CD8-positive, alpha-beta memory T cell (primary cell): ENCODE data around the gene GXYLT2. TPM values are rescaled to one million over a fixed set of nuclear protein-coding genes. Genes with fewer than 3 reads are reported as not detected.

Source experiments
- CTCF ChIA-PET: fragments of 350-600 bp; sonication (Branson Sonifier 250); formaldehyde crosslinking; loops from one replicate; lab custom pipeline; 2021; ENCODE audit warnings: antibody characterized with exemption; lab: Charles Lee
- POLR2A ChIA-PET: fragments of 350-600 bp; sonication (Branson Sonifier 250); formaldehyde crosslinking; loops from one replicate; lab custom pipeline; 2021; ENCODE audit warnings: antibody characterized with exemption; lab: Charles Lee
- DNase-seq, 5 donors: peaks; one replicate each; pipeline versions ENCODE4 v3.0.0 to v3.0.0-alpha.2; 2020 to 2022; ENCODE audit warnings: mixed read lengths in 1 of 5
- H3K27ac ChIP-seq: one replicate; pipeline ENCODE4 v1.7.0; 2013; ENCODE audit warnings: low read depth, mild to moderate bottlenecking, low read length, moderate library complexity
- H3K27me3 ChIP-seq: 2 replicates; pipeline ENCODE4 v1.7.0; 2013; ENCODE audit warnings: low read length, mild to moderate bottlenecking; ENCODE audit not compliant: insufficient read depth, poor library complexity, severe bottlenecking
- H3K36me3 ChIP-seq: 2 replicates; pipeline ENCODE4 v1.7.0; 2013; ENCODE audit warnings: mild to moderate bottlenecking, low read length, moderate library complexity; ENCODE audit not compliant: insufficient read depth
- H3K4me1 ChIP-seq: 2 replicates; pipeline ENCODE4 v1.7.0; 2013; ENCODE audit warnings: mild to moderate bottlenecking, low read length, moderate library complexity; ENCODE audit not compliant: insufficient read depth
- H3K4me3 ChIP-seq: 2 replicates; pipeline ENCODE4 v1.7.0; 2013; ENCODE audit warnings: mild to moderate bottlenecking, low read length
- H3K9me3 ChIP-seq: 2 replicates; pipeline ENCODE4 v1.7.0; 2013; ENCODE audit warnings: mild to moderate bottlenecking, low read length
- H3K27ac Mint-ChIP-seq, 8 donors: one replicate each; pipeline ENCODE4 v1.8.0; 2020 to 2021; ENCODE audit warnings: mixed read lengths in 8 of 8, mild to moderate bottlenecking in 6 of 8, inconsistent platforms in 3 of 8, moderate library complexity in 3 of 8
- H3K27me3 Mint-ChIP-seq, 2 donors: one replicate each; pipeline ENCODE4 v1.8.0; 2020 to 2021; ENCODE audit warnings: mixed read lengths in 2 of 2, mild to moderate bottlenecking in 1 of 2, moderate library complexity in 1 of 2
- H3K36me3 Mint-ChIP-seq, 3 donors: one replicate each; pipeline ENCODE4 v1.8.0; 2020 to 2021; ENCODE audit warnings: mixed read lengths in 3 of 3, inconsistent platforms in 1 of 3, mild to moderate bottlenecking in 1 of 3
- H3K4me1 Mint-ChIP-seq, 3 donors: one replicate each; pipeline ENCODE4 v1.8.0; 2020 to 2021; ENCODE audit warnings: mixed read lengths in 3 of 3, inconsistent platforms in 1 of 3, mild to moderate bottlenecking in 1 of 3
- H3K4me3 Mint-ChIP-seq, 7 donors: one replicate each; pipeline ENCODE4 v1.8.0; 2020 to 2021; ENCODE audit warnings: mixed read lengths in 7 of 7, mild to moderate bottlenecking in 6 of 7, moderate library complexity in 4 of 7, inconsistent platforms in 2 of 7
- H3K9me3 Mint-ChIP-seq, 5 donors: one replicate each; pipeline ENCODE4 v1.8.0; 2020 to 2022; ENCODE audit warnings: mixed read lengths in 5 of 5, mild to moderate bottlenecking in 3 of 5, moderate library complexity in 2 of 5, inconsistent platforms in 1 of 5
- polyA plus RNA-seq: library from polyadenylated mRNA; unstranded; fragments of 300-500 nt; fragmentation: Illumina TruSeq; gene quantifications from one replicate; pipeline ENCODE4 v1.2.3, GENCODE V29; 2021
- total RNA-seq, 2 experiments: library from RNA; stranded (reverse); gene quantifications; one replicate each; pipeline ENCODE4 v1.2.3, GENCODE V29; 2021

GXYLT2 gene
- total and polyA plus RNA-seq, 3 experiments from 2014 or later: not detected

DNA sequence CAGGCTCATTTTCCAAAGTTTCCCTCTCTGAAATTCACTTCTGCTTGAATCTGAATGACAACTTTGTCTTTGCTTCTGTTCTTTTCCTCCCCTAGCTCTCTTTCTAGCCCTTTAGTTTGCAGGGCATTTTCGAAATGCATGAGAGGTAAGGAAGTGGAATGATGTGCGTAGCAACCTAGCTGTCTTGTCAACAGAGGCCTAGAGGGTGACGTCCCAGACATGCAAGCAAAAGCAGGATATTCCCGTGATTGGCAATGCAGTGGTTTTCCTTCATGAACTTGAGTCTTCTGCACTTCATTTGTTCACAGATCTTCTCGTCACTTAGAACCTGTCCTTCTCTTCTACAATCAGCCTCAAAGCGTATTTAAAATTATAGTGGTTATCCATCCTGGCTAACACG lies 56.9 kb downstream of the GXYLT2 start:
- Mint-ChIP-seq H3K36me3 (no peaks in the 10 kb centered on the region), H3K27ac (no peak overlapping the region), H3K9me3 (peaks cover 0 to 2% (median 0%) of the 10 kb centered on the region in 5 donors), H3K4me1 (no peaks in the 10 kb centered on the region), H3K27me3 (peaks cover 0 to 2% of the 10 kb centered on the region in 2 donors), H3K4me3 (no peak overlapping the region)
- Histone ChIP-seq H3K9me3 (no peaks in the 10 kb centered on the region), H3K4me3 (no peak overlapping the region), H3K27me3 (no peaks in the 10 kb centered on the region), H3K36me3 (no peaks in the 10 kb centered on the region), H3K4me1 (no peaks in the 10 kb centered on the region), H3K27ac (no peak overlapping the region)
- DNase-seq: no peak
- POLR2A ChIA-PET: no interaction called here
- CTCF ChIA-PET: interaction anchor here (1.0 kb wide), 1 partner anchor 112 kb away, joined by 3 read pairs; no protein-coding TSS in a partner anchor

DNA sequence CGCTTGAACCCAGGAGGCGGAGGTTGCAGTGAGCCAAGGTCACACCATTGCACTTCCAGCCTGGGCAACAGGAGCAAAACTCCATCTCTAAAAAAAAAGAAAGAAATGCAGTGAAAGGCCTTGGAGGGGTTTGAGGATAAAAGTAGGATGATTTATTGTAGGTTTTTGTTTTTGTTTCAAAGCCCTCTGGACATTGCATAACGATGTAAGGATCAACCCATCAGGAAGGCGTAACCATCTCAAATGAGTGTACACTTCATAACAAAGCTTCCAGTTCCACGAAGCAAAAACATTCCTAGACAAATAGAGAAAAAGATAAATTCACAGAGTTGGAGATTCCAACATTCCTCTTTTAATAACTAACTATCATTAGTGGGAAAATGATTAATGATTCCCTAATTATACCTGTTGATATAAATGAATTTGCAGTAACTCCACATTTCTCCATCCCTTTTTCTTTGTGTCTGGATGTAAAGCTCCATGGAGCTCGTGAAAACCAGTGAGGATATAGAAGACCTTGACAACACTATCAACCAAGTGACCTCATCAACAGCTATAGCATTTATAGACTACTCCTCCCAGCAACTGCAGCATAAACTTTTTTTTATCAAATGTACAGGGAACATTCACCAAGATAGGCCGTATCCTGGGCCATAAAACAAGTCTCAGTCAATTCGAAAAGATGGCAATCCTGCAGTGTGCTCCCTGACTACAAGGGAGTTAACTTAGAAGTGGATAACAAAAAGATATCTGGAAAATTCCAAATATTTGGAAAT lies 60.1 kb downstream of the GXYLT2 start:
- Mint-ChIP-seq H3K36me3 (no peaks in the 10 kb centered on the region), H3K9me3 (peaks cover 0 to 2% (median 0%) of the 10 kb centered on the region in 5 donors), H3K4me1 (peaks cover 4 to 12% (median 11%) of the 10 kb centered on the region in 3 donors), H3K27ac (no peak overlapping the region), H3K27me3 (peaks cover 0 to 1% of the 10 kb centered on the region in 2 donors), H3K4me3 (no peak overlapping the region)
- no peak for DNase-seq
- ChIA-PET POLR2A (no interaction called here), CTCF (no interaction called here)
- Histone ChIP-seq H3K27ac (no peak overlapping the region), H3K4me1 (peaks cover 9% of the 10 kb centered on the region), H3K36me3 (no peaks in the 10 kb centered on the region), H3K27me3 (no peaks in the 10 kb centered on the region), H3K4me3 (no peak overlapping the region), H3K9me3 (no peaks in the 10 kb centered on the region)

DNA sequence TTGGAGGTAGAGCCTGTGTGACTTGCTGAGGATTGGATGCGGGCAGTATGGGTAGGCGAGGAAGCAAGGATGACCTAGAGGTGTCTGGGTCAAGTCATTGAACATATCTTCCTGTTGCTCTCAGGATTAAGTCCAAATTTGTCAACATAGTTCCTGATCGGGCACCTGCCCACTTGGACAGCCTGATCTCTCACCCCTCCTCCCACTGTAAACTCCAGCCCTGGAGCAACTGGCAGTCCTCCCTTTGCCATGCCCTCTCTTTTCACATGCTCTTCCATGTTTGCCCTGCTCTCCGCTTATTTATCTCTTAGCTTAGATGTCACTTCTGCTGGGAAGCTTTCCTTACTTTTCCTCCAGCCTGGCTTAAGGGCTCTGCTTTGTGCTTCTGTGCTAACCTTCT lies 61.2 kb downstream of the GXYLT2 start:
- Histone ChIP-seq H3K9me3 (no peaks in the 10 kb centered on the region), H3K36me3 (no peaks in the 10 kb centered on the region), H3K4me3 (no peak overlapping the region), H3K4me1 (peaks cover 9% of the 10 kb centered on the region), H3K27ac (no peak overlapping the region), H3K27me3 (no peaks in the 10 kb centered on the region)
- ChIA-PET POLR2A (no interaction called here), CTCF (no interaction called here)
- H3K36me3 Mint-ChIP-seq: no peaks in the 10 kb centered on the region
- no peak overlapping the region for H3K4me3 Mint-ChIP-seq
- no peak for DNase-seq
- peaks cover 4 to 12% (median 11%) of the 10 kb centered on the region in 3 donors for H3K4me1 Mint-ChIP-seq
- no peak overlapping the region for H3K27ac Mint-ChIP-seq
- H3K27me3 Mint-ChIP-seq: peaks cover 0 to 1% of the 10 kb centered on the region in 2 donors
- peaks cover 0 to 2% (median 0%) of the 10 kb centered on the region in 5 donors for H3K9me3 Mint-ChIP-seq

DNA sequence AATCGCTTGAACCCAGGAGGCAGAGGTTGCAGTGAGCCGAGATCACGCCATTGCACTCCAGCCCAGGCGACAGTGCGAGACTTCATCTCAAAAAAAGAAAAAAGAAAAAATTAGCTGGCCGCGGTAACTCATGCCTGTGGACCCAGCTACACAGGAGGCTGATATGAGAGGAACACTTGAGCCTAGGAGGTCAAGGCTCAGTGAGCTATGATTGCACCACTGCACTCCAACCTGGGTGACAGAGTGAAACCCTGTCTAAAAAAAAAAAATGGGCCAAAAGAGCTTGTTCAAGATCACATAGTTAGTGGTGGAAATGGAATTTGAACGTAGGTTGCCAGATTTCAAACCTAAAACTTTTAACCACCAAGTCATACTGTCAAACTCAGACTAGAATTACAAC lies 62.5 kb downstream of the GXYLT2 start:
- Mint-ChIP-seq H3K36me3 (no peaks in the 10 kb centered on the region), H3K9me3 (no peaks in the 10 kb centered on the region), H3K27me3 (peaks cover 0 to 1% of the 10 kb centered on the region in 2 donors), H3K27ac (no peak overlapping the region), H3K4me1 (peaks cover 4 to 12% (median 11%) of the 10 kb centered on the region in 3 donors), H3K4me3 (no peak overlapping the region)
- Histone ChIP-seq H3K36me3 (no peaks in the 10 kb centered on the region), H3K27ac (no peak overlapping the region), H3K27me3 (no peaks in the 10 kb centered on the region), H3K4me3 (no peak overlapping the region), H3K9me3 (no peaks in the 10 kb centered on the region), H3K4me1 (peaks cover 9% of the 10 kb centered on the region)
- POLR2A ChIA-PET: no interaction called here
- CTCF ChIA-PET: interaction anchor here (0.7 to 1.0 kb wide), 2 partner anchors 9 to 12 kb away, joined by 3 read pairs; no protein-coding TSS in a partner anchor
- no peak for DNase-seq

DNA sequence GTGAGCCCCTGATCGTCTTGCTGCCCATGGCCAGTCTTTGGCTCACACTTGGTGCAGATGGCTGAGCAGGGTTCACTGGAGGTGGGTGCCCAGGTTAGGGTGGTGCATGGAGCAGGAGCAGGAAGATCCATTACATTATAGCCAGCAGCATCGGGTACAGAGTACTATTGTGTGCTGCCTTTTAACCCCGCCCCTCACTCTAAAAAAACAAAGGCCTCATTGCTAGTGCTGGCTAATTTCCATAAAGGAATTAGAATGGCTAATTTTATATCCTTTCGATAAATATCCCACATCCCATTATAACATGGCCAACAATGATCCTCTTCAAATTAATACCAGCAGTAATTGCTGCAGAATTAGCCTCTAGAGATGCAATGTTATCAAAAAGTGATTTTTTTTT lies 63.0 kb downstream of the GXYLT2 start:
- DNase-seq: no peak
- Mint-ChIP-seq H3K36me3 (no peaks in the 10 kb centered on the region), H3K4me3 (no peak overlapping the region), H3K27me3 (peaks cover 0 to 2% of the 10 kb centered on the region in 2 donors), H3K27ac (no peak overlapping the region), H3K4me1 (peaks cover 4 to 12% (median 11%) of the 10 kb centered on the region in 3 donors), H3K9me3 (no peaks in the 10 kb centered on the region)
- POLR2A ChIA-PET: no interaction called here
- Histone ChIP-seq H3K9me3 (no peaks in the 10 kb centered on the region), H3K4me1 (peaks cover 9% of the 10 kb centered on the region), H3K36me3 (no peaks in the 10 kb centered on the region), H3K27ac (no peak overlapping the region), H3K4me3 (no peak overlapping the region), H3K27me3 (no peaks in the 10 kb centered on the region)
- CTCF ChIA-PET: interaction anchor here (0.7 to 1.0 kb wide), 2 partner anchors 8 to 13 kb away, joined by 3 read pairs; no protein-coding TSS in a partner anchor

DNA sequence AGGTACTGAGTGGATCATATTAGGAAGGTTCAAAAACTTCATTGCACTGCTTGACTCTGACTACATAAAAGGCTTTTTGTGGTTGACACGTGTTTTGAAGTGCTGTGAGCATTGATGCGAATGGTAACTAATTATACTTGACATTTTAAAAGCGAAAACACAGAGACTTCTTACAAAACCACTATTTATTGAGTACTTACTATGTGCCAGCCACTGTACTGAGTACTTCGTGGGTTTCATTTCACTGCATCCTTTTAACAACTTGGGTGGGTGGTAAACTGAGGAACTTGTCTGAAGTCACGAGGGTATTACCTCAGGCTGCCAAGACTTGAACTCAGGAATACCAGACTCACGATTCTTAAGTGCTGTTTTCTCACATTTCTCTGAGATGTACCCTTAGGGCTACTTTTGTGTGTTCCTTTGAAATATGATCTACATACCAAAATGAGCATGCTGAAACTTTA lies 63.4 kb downstream of the GXYLT2 start:
- POLR2A ChIA-PET: no interaction called here
- no peak overlapping the region for H3K27ac ChIP-seq
- H3K4me3 ChIP-seq: no peak overlapping the region
- H3K4me1 ChIP-seq: peaks cover 9% of the 10 kb centered on the region
- H3K27me3 Mint-ChIP-seq: peaks cover 0 to 5% of the 10 kb centered on the region in 2 donors
- H3K27ac Mint-ChIP-seq: no peak overlapping the region
- no peaks in the 10 kb centered on the region for H3K27me3 ChIP-seq
- H3K36me3 ChIP-seq: no peaks in the 10 kb centered on the region
- H3K4me3 Mint-ChIP-seq: peak overlapping the region in 1 of 7 donors; percentile 10
- peak in 1 of 5 donors; percentile 9 for DNase-seq
- no peaks in the 10 kb centered on the region for H3K9me3 ChIP-seq
- peaks cover 4 to 12% (median 11%) of the 10 kb centered on the region in 3 donors for H3K4me1 Mint-ChIP-seq
- H3K36me3 Mint-ChIP-seq: no peaks in the 10 kb centered on the region
- H3K9me3 Mint-ChIP-seq: no peaks in the 10 kb centered on the region
- CTCF ChIA-PET: no interaction called here

DNA sequence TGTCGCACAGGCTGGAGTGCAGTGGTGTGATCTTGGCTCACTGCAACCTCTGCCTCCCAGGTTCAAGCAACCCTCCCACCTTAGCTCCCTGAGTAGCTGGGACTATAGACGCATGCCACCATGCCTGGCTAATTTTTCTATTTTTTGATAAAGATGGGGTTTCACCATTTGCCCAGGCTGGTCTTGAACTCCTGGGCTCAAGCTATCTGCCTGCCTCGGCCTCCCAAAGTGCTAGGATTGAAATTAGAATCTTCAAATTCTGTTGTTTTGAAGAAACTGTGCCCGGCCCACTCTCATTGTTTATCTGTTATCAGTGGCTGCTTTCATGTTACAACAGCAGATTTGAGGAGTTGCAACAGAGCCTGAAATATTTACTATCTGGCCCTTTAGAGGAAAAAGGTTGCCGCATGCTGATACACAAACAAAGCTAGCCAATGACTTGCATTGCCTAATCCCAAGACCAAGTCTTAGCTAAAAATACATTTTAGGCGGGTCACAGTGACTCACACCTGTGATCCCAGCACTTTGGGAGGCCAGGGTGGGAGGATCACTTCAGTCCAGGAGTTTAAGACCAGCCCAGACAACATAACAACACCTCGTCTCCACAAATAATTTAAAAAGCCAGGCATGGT lies 65.6 kb downstream of the GXYLT2 start:
- Histone ChIP-seq H3K4me1 (peaks cover 9% of the 10 kb centered on the region), H3K27ac (no peak overlapping the region), H3K9me3 (no peaks in the 10 kb centered on the region), H3K36me3 (no peaks in the 10 kb centered on the region), H3K4me3 (no peak overlapping the region), H3K27me3 (no peaks in the 10 kb centered on the region)
- H3K36me3 Mint-ChIP-seq: no peaks in the 10 kb centered on the region
- no peak overlapping the region for H3K4me3 Mint-ChIP-seq
- CTCF ChIA-PET: no interaction called here
- H3K9me3 Mint-ChIP-seq: no peaks in the 10 kb centered on the region
- no peak overlapping the region for H3K27ac Mint-ChIP-seq
- peaks cover 4 to 12% (median 11%) of the 10 kb centered on the region in 3 donors for H3K4me1 Mint-ChIP-seq
- H3K27me3 Mint-ChIP-seq: peaks cover 0 to 3% of the 10 kb centered on the region in 2 donors
- POLR2A ChIA-PET: no interaction called here
- no peak for DNase-seq

DNA sequence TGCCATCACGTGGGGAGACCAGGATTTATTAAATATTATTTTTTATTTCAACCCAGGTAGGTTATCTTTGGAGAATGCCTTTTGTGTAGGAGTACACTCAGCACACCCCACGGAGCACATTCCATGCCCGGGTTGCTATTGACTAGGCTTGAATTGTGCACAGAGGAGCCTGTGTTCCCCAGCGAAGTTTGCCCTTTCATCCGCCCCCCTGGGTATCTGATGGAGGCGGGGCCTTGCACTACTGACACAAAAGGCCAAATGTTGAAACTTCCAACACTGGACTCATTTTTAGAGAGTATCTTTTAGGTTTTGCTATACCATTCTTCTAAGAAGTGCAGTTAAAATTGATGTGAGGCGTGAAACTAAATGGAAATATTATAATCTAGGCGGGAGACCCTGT lies 69.5 kb downstream of the GXYLT2 start:
- H3K4me1 Mint-ChIP-seq: peaks cover 5 to 23% (median 15%) of the 10 kb centered on the region in 3 donors
- no peak overlapping the region for H3K4me3 Mint-ChIP-seq
- H3K27me3 Mint-ChIP-seq: peaks cover 0 to 3% of the 10 kb centered on the region in 2 donors
- H3K36me3 ChIP-seq: no peaks in the 10 kb centered on the region
- POLR2A ChIA-PET: no interaction called here
- no peak overlapping the region for H3K4me3 ChIP-seq
- no peak overlapping the region for H3K27ac Mint-ChIP-seq
- H3K36me3 Mint-ChIP-seq: peaks cover 0 to 3% (median 0%) of the 10 kb centered on the region in 3 donors
- H3K9me3 ChIP-seq: no peaks in the 10 kb centered on the region
- no peak overlapping the region for H3K27ac ChIP-seq
- no peak for DNase-seq
- H3K27me3 ChIP-seq: no peaks in the 10 kb centered on the region
- H3K4me1 ChIP-seq: no peaks in the 10 kb centered on the region
- no peaks in the 10 kb centered on the region for H3K9me3 Mint-ChIP-seq
- CTCF ChIA-PET: no interaction called here
